ENCODE data around the gene GAD2.

- TF ChIP-seq CTCF (IDR thresholded peaks at IDR 0.05) (no peak), POLR2A (IDR thresholded peaks at IDR 0.05) (no peak)
Measured at GRCh38 chr10:26278295-26278694, 61.7 kb downstream of the GAD2 start.

Measured in Peyer's patch (tissue), 4 donors.